Heart right ventricle (tissue), 16 donors: ENCODE results near the gene CKS1B. TPM values are rescaled to one million over a fixed set of nuclear protein-coding genes. Genes with fewer than 3 reads are reported as not detected.

Source experiments
- ATAC-seq, 8 donors: fragments of 200-7000 bp; cut with Tn5 transposase; one replicate each; pipeline ENCODE4 v1.9.1; 2020; ENCODE audit warnings: mild to moderate bottlenecking in 8 of 8, moderate library complexity in 8 of 8, moderate number of reproducible peaks in 1 of 8
- DNase-seq, 2 donors: peaks; one replicate each; pipeline ENCODE4 v3.0.0-alpha.2; 2020
- H3K27ac ChIP-seq, 10 donors: fragments of 200-600 bp; sonication (generic) in 2 of 10; one replicate each; pipeline versions ENCODE4 v1.5.0 to v1.8.0; 2020 to 2022; ENCODE audit warnings: mild to moderate bottlenecking in 3 of 10
- H3K27me3 ChIP-seq, 7 donors: fragments of 200-600 bp; one replicate each; pipeline ENCODE4 v1.8.0; 2021 to 2022; ENCODE audit warnings: mild to moderate bottlenecking in 2 of 7
- H3K36me3 ChIP-seq, 9 donors: fragments of 200-600 bp; sonication (generic) in 1 of 9; one replicate each; pipeline versions ENCODE4 v1.5.0 to v1.8.0; 2020 to 2022; ENCODE audit warnings: mild to moderate bottlenecking in 2 of 9
- H3K4me1 ChIP-seq, 9 donors: fragments of 200-600 bp; sonication (generic) in 1 of 9; one replicate each; pipeline versions ENCODE4 v1.5.0 to v1.8.0; 2020 to 2022; ENCODE audit warnings: mild to moderate bottlenecking in 4 of 9
- H3K4me3 ChIP-seq, 10 donors: fragments of 200-600 bp; sonication (generic) in 2 of 10; one replicate each; pipeline versions ENCODE4 v1.5.0 to v1.8.0; 2020 to 2022; ENCODE audit warnings: mild to moderate bottlenecking in 7 of 10, moderate library complexity in 2 of 10
- H3K9me3 ChIP-seq, 11 donors: fragments of 200-600 bp in 10 of 11; sonication (generic) in 2 of 11; one replicate each; pipeline versions ENCODE4 v1.5.0 to v1.8.0; 2013 to 2022; ENCODE audit warnings: mild to moderate bottlenecking in 2 of 11, control low read depth in 1 of 11, moderate library complexity in 1 of 11
- WGBS, 2 donors: extraction: QIAGEN DNeasy Blood & Tissue Kit; methylation state at CpG; one replicate each; pipeline ENCODE4 v1.1.7; 2013; ENCODE audit warnings: inconsistent platforms in 1 of 2; 5-methylcytosine and 5-hydroxymethylcytosine counted together
- intact Hi-C, 10 donors: fragments of 100-400 bp; cut with DNase I; formaldehyde crosslinking; loops; one replicate each; pipeline versions ENCODE4 v1.11.1 to v1.14.2; 2022
- polyA plus RNA-seq, 2 donors: library from polyadenylated mRNA; stranded (reverse); fragments of 200-250 nt; gene quantifications; one replicate each; pipeline ENCODE4 v1.2.3, GENCODE V29; 2013
- total RNA-seq, 10 donors: library from RNA; stranded (reverse); fragmentation: NEBNext Ultra II Directional in 3 of 10; extraction: Animal tissue kit (Norgen Biotek cat#: 25700) in 3 of 10; gene quantifications; one replicate each; pipeline versions ENCODE4 v1.2.1 to v1.2.4, GENCODE V29; 2021 to 2023
- TF ChIP-seq, protein P1 (sequence below), 9 donors: fragments of 200-600 bp; sonication (generic) in 2 of 9; IDR thresholded peaks; one replicate each; pipeline versions ENCODE4 v1.5.0 to v1.8.0; 2021 to 2022; ENCODE audit warnings: antibody characterized with exemption in 9 of 9, mild to moderate bottlenecking in 5 of 9, moderate library complexity in 1 of 9
- donor health status: Arrhythmogenic right ventricular cardiomyopathy.
- donor health status: ischemic (EF 13 %, LVEDD 7.1; RV severe dilation, severe dysfunction).
- donor health status: healthy with polysubstance abuse.
- donor health status: DM: no; HTN: yes; CAD: no.
- donor health status: DM: no; HTN: no; CAD: no.
- donor health status: ischemic (EF 25% LVEDD 6.9; RV normal size, moderate dysfunction).
- donor health status: ischemic (EF 25% LVEDD 5.7; RV mildly dilated, moderate dysfunction).
- donor health status: healthy.
- donor health status: DM: yes; HTN: yes; CAD: no.
- donor health status: Ischemic cardiomyopathy.
- donor health status: ischemic (EF 35%, LVEDD 5.7; RV mildly dilated, moderate dysfunction).
- donor health status: nonischemic (EF 11% LVEDD 7.7; RV severe dilation, severe dysfunction).
- donor health status: DM: yes; HTN: yes; CAD: no.
- donor health status: PGD.
- donor health status: ischemic (EF 29% LVEDD 5.4; RV normal size, mild dysfunction).
- donor health status: nonischemic (EF 23%, LVEDD 6.1; RV moderate dilation, normal function).

The CKS1B gene
- total and polyA plus RNA-seq, 12 donors: 4.6 to 36.7 (median 17.5) TPM

DNA sequence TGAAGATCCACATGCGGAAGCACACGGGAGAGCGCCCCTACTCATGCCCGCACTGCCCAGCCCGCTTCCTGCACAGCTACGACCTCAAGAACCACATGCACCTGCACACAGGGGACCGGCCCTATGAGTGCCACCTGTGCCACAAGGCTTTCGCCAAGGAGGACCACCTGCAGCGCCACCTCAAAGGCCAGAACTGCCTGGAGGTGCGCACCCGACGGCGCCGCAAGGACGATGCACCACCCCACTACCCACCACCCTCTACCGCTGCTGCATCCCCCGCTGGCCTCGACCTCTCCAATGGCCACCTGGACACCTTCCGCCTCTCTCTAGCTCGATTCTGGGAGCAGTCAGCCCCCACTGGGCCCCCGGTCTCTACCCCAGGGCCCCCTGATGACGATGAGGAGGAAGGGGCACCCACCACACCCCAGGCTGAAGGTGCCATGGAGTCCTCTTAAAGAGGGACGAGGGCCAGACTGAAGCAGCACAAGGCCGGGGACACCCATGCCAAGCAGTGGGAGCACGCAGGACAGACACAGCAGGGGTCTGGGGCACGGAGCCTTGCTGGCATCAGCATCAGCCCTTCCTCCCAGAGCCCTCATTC lies 41.9 kb downstream of the CKS1B start:
- 89 to 94% methylated on average over 26 of the region's 26 CpGs for WGBS, 2 donors
- Histone ChIP-seq H3K4me3 (no peak overlapping the region), H3K9me3 (no peaks in the 10 kb centered on the region), H3K27ac (peak overlapping the region; percentile 78 to 91 (median 85)), H3K4me1 (peaks cover 12 to 63% (median 36%) of the 10 kb centered on the region in 9 donors), H3K36me3 (peaks cover 0 to 35% (median 9%) of the 10 kb centered on the region in 9 donors), H3K27me3 (no peaks in the 10 kb centered on the region)
- TF ChIP-seq, protein P1, sequence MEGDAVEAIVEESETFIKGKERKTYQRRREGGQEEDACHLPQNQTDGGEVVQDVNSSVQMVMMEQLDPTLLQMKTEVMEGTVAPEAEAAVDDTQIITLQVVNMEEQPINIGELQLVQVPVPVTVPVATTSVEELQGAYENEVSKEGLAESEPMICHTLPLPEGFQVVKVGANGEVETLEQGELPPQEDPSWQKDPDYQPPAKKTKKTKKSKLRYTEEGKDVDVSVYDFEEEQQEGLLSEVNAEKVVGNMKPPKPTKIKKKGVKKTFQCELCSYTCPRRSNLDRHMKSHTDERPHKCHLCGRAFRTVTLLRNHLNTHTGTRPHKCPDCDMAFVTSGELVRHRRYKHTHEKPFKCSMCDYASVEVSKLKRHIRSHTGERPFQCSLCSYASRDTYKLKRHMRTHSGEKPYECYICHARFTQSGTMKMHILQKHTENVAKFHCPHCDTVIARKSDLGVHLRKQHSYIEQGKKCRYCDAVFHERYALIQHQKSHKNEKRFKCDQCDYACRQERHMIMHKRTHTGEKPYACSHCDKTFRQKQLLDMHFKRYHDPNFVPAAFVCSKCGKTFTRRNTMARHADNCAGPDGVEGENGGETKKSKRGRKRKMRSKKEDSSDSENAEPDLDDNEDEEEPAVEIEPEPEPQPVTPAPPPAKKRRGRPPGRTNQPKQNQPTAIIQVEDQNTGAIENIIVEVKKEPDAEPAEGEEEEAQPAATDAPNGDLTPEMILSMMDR (IDR thresholded peaks at IDR 0.05): no peak
- ATAC-seq (peak in 1 of 8 donors; percentile 6), DNase-seq (no peak)
- intact Hi-C loops: loop anchor here in 7 of 10 donors (2.0 to 10.0 kb wide), 7 partner anchors 36 to 62 kb away; partner anchors contain the start of genes PBXIP1 (in 2 of the 7), PYGO2 (in 2 of the 7), ADAM15 (in 1 of the 7) and CKS1B (in 1 of the 7)

DNA sequence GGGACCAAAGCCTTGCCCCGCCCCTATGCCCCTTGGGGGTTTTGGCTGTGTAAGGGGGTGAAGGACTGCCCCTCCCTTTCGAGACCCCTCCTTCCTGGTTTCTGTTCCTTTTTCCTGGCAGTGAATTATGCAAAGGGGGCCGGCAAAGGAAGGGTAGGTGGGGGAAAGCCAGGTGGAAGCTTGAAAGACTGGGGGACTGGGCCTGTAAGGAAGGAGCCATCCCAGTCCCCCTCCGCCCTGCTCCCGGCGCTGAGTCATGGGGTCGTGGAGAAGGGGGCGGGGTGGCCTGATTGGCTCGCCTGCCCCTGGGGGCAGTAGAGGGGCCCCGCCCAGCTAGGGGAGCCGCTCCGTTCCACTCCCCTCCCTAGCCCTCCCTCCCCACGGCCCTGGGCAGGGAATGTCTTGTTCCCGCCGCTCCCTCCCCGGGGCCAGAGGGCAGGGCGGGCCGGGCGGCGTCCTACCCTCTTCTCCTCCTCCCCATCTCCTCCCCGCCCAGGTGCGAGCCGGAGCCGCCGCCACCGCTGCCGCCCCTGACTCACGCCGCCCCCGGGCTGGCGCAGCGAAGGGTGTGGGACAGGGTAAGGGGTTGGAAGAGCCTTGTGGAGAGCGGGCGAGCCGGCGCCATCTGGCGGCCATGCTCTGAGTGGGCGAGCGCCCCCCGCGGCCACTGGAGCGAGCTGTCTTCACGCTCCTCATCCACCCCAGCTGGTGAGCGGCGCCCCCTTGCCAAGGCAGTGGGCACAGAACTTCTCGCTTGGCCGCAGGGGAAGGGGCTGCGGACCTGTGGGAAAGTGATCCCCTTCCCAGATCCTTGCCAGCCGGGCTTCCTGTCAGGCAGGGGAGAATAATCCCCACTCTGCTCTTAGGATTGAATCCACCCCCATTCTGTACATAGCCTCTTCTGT lies 42.8 kb downstream of the CKS1B start:
- no peaks in the 10 kb centered on the region for H3K9me3 ChIP-seq
- 4 to 5% methylated on average over 45 to 48 of the region's 49 CpGs for WGBS, 2 donors
- TF ChIP-seq, protein P1 (IDR thresholded peaks at IDR 0.05): peak; percentile 97 to 100 (median 98)
- intact Hi-C loops: loop anchor here in 7 of 10 donors (1.0 to 10.0 kb wide), 8 partner anchors 16 to 62 kb away; partner anchors contain the start of genes PBXIP1 (in 2 of the 7), PYGO2 (in 2 of the 7), ADAM15 (in 1 of the 7) and CKS1B (in 1 of the 7)
- peaks cover 0 to 35% (median 9%) of the 10 kb centered on the region in 9 donors for H3K36me3 ChIP-seq
- H3K27ac ChIP-seq: peak overlapping the region; percentile 78 to 91 (median 85)
- ATAC-seq (peak; percentile 88 to 95 (median 92)), DNase-seq (peak; percentile 88 to 89)
- H3K27me3 ChIP-seq: no peaks in the 10 kb centered on the region
- peaks cover 12 to 55% (median 27%) of the 10 kb centered on the region in 9 donors for H3K4me1 ChIP-seq
- peak overlapping the region in 9 of 10 donors; percentile 31 to 64 (median 57) for H3K4me3 ChIP-seq

DNA sequence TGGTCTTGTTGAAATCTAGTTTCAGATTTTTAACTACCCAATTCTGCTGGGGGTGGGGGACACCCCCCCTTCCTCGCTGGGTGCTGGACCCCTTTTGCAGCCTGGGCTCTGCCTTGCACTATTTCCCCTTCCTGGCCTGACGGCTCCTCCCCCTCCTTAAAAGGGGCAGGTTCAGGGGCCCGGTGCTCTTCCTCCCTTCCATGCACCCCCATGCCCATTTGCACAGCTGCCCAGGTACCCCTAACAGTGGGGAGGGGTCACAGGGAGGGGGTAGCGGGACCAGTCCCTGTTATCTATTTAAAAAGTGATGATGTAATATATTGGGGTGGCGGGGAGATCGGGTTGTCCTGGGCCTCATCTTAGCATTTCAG lies 43.5 kb downstream of the CKS1B start:
- WGBS, 2 donors: 51 to 56% methylated on average over 6 of the region's 6 CpGs
- H3K9me3 ChIP-seq: no peaks in the 10 kb centered on the region
- peaks cover 12 to 55% (median 20%) of the 10 kb centered on the region in 9 donors for H3K4me1 ChIP-seq
- ATAC-seq (peak in 3 of 8 donors; percentile 1), DNase-seq (no peak)
- H3K27ac ChIP-seq: peak overlapping the region; percentile 78 to 91 (median 85)
- peak overlapping the region in 9 of 10 donors; percentile 31 to 64 (median 57) for H3K4me3 ChIP-seq
- no peaks in the 10 kb centered on the region for H3K27me3 ChIP-seq
- TF ChIP-seq, protein P1 (IDR thresholded peaks at IDR 0.05): no peak
- intact Hi-C loops: loop anchor here in 7 of 10 donors (1.0 to 10.0 kb wide), 8 partner anchors 17 to 63 kb away; partner anchors contain the start of genes PBXIP1 (in 2 of the 7), PYGO2 (in 2 of the 7), ADAM15 (in 1 of the 7) and CKS1B (in 1 of the 7)
- peaks cover 0 to 33% (median 9%) of the 10 kb centered on the region in 9 donors for H3K36me3 ChIP-seq
